ENCODE measurements around the gene MYO9B. TPM values are rescaled to one million over a fixed set of nuclear protein-coding genes. Genes with fewer than 3 reads are reported as not detected.

The MYO9B gene
- total RNA-seq, 1 experiment from 2014 or later = 79.4 TPM

DNA sequence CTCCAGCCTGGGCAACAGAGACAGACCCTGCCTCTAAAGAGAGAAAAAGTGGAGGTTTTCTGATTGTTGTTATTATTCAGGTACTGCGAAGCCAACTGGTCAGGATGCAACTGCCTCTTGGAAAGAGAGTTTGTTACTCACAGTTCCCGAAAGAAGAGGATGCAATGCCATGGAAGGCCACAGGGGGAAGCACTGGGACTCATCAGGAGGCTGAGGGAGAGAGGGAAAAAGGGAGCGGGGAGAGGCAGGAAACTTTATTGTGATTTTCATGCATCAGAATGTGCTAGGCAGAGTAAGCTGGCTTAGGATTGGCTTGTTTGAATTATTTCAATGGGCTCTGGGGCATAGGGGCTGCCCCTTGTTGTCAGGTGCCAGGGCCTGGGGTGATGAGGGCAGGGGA is 27.6 kb downstream of the MYO9B start:
- ATAC-seq (no peak), DNase-seq (ENCODE audit: low read depth, low spot score) (no peak)
- in situ Hi-C loops (cut with HindIII; ENCODE audit: low pct_unique_long_range_greater_than_20kb, low sequenced_read_pairs) = no loop called here
- intact Hi-C loops (cut with micrococcal nuclease; ENCODE audit: unreplicated experiment) = no loop called here
- Histone ChIP-seq H3K27ac (ENCODE audit: low read length) (no peak overlapping the region), H3K4me1 (ENCODE audit: control insufficient read depth, insufficient read depth, low read length) (peaks cover 13% of the 10 kb centered on the region), H3K9me3 (ENCODE audit: control insufficient read depth, insufficient read depth, low read depth, low read length) (no peaks in the 10 kb centered on the region), H3K27me3 (ENCODE audit: control insufficient read depth, insufficient read depth, low read length) (no peaks in the 10 kb centered on the region), H3K36me3 (ENCODE audit: control insufficient read depth, insufficient read depth, low read length) (no peaks in the 10 kb centered on the region), H3K4me3 (ENCODE audit: low read depth in 2 of 2, low read length in 2 of 2) (no peak overlapping the region)
- TF ChIP-seq, protein P1, sequence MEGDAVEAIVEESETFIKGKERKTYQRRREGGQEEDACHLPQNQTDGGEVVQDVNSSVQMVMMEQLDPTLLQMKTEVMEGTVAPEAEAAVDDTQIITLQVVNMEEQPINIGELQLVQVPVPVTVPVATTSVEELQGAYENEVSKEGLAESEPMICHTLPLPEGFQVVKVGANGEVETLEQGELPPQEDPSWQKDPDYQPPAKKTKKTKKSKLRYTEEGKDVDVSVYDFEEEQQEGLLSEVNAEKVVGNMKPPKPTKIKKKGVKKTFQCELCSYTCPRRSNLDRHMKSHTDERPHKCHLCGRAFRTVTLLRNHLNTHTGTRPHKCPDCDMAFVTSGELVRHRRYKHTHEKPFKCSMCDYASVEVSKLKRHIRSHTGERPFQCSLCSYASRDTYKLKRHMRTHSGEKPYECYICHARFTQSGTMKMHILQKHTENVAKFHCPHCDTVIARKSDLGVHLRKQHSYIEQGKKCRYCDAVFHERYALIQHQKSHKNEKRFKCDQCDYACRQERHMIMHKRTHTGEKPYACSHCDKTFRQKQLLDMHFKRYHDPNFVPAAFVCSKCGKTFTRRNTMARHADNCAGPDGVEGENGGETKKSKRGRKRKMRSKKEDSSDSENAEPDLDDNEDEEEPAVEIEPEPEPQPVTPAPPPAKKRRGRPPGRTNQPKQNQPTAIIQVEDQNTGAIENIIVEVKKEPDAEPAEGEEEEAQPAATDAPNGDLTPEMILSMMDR (IDR thresholded peaks at IDR 0.05) = peak; percentile 76; the same call in 1 of the 2 replicates
- TF ChIP-seq SIN3A (IDR thresholded peaks at IDR 0.05; ENCODE audit: borderline replicate concordance, insufficient read depth, low read depth, low read length) (no peak), TCF7L2 (IDR thresholded peaks at IDR 0.05; ENCODE audit: low read depth, low read length) (no peak), POLR2AphosphoS5 (IDR thresholded peaks at IDR 0.05; ENCODE audit: low read depth, low read length) (no peak)
- TF ChIP-seq, protein P2, sequence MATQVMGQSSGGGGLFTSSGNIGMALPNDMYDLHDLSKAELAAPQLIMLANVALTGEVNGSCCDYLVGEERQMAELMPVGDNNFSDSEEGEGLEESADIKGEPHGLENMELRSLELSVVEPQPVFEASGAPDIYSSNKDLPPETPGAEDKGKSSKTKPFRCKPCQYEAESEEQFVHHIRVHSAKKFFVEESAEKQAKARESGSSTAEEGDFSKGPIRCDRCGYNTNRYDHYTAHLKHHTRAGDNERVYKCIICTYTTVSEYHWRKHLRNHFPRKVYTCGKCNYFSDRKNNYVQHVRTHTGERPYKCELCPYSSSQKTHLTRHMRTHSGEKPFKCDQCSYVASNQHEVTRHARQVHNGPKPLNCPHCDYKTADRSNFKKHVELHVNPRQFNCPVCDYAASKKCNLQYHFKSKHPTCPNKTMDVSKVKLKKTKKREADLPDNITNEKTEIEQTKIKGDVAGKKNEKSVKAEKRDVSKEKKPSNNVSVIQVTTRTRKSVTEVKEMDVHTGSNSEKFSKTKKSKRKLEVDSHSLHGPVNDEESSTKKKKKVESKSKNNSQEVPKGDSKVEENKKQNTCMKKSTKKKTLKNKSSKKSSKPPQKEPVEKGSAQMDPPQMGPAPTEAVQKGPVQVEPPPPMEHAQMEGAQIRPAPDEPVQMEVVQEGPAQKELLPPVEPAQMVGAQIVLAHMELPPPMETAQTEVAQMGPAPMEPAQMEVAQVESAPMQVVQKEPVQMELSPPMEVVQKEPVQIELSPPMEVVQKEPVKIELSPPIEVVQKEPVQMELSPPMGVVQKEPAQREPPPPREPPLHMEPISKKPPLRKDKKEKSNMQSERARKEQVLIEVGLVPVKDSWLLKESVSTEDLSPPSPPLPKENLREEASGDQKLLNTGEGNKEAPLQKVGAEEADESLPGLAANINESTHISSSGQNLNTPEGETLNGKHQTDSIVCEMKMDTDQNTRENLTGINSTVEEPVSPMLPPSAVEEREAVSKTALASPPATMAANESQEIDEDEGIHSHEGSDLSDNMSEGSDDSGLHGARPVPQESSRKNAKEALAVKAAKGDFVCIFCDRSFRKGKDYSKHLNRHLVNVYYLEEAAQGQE (IDR thresholded peaks at IDR 0.05; ENCODE audit: insufficient read depth in 1 of 2, low read depth in 2 of 2, low read length in 1 of 2) = no peak
- POLR2A ChIA-PET = no interaction called here
- CTCF ChIA-PET = no interaction called here
- BruUV-seq (replicated peaks) = no TSS peak

DNA sequence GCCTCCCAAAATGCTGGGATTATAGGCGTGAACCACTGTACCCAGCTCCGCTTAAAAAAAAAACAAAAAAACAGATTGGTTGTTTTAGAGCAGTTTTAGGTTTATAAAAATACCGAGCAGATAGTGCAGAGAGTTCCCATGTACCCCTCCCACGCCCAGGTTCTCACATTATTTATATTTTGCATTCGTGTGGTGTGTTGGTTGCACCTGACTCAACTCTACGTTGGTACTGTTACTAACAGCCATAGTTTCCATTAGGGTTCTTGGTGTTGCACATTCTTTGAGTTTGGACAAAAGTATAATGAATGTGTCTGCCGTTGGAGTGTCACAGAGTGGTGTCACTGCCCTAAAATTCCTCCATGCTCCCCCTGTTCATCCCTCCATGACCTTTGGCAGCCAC is 29.1 kb downstream of the MYO9B start:
- H3K9me3 ChIP-seq (ENCODE audit: control insufficient read depth, insufficient read depth, low read depth, low read length) = no peaks in the 10 kb centered on the region
- intact Hi-C loops (cut with micrococcal nuclease; ENCODE audit: unreplicated experiment) = no loop called here
- POLR2A ChIA-PET = no interaction called here
- ATAC-seq (no peak), DNase-seq (ENCODE audit: low read depth, low spot score) (no peak)
- in situ Hi-C loops (cut with HindIII; ENCODE audit: low pct_unique_long_range_greater_than_20kb, low sequenced_read_pairs) = no loop called here
- H3K27me3 ChIP-seq (ENCODE audit: control insufficient read depth, insufficient read depth, low read length) = no peaks in the 10 kb centered on the region
- CTCF ChIA-PET = no interaction called here
- no peak overlapping the region for H3K4me3 ChIP-seq (ENCODE audit: low read depth in 2 of 2, low read length in 2 of 2)
- no peak overlapping the region for H3K27ac ChIP-seq (ENCODE audit: low read length)
- no peaks in the 10 kb centered on the region for H3K36me3 ChIP-seq (ENCODE audit: control insufficient read depth, insufficient read depth, low read length)
- H3K4me1 ChIP-seq (ENCODE audit: control insufficient read depth, insufficient read depth, low read length) = peaks cover 17% of the 10 kb centered on the region
- TF ChIP-seq, protein P1 (IDR thresholded peaks at IDR 0.05) = no peak
- TF ChIP-seq, protein P2 (IDR thresholded peaks at IDR 0.05; ENCODE audit: insufficient read depth in 1 of 2, low read depth in 2 of 2, low read length in 1 of 2) = no peak
- TF ChIP-seq SIN3A (IDR thresholded peaks at IDR 0.05; ENCODE audit: borderline replicate concordance, insufficient read depth, low read depth, low read length) = no peak
- no peak for TF ChIP-seq TCF7L2 (IDR thresholded peaks at IDR 0.05; ENCODE audit: low read depth, low read length)
- no peak for TF ChIP-seq POLR2AphosphoS5 (IDR thresholded peaks at IDR 0.05; ENCODE audit: low read depth, low read length)
- no TSS peak for BruUV-seq (replicated peaks)

All from Panc1 (cell line).